NCI-H1105 (cell line): ENCODE data around the gene RASL12.

Source experiments
- DNase-seq: peaks from one replicate; lab custom pipeline; 2025; lab: John Stamatoyannopoulos, UW

Gene RASL12

GRCh38 chr15:65092911-65093792, 25.4 kb upstream of the RASL12 start:
- DNase-seq = no peak

- DNase-seq = no peak
These were observed 24.4 kb upstream of the RASL12 start for GRCh38 chr15:65091946-65092770.

GRCh38 chr15:65089206-65089824, 21.5 kb upstream of the RASL12 start:
- no peak for DNase-seq

- DNase-seq = no peak
These were observed 20.8 kb upstream of the RASL12 start for GRCh38 chr15:65088643-65089021.

GRCh38 chr15:65087873-65088642, 20.3 kb upstream of the RASL12 start:
- DNase-seq = no peak

GRCh38 chr15:65087411-65087810, 19.6 kb upstream of the RASL12 start:
- no peak for DNase-seq

- no peak for DNase-seq
These were observed 18.9 kb upstream of the RASL12 start for GRCh38 chr15:65086680-65087111.

GRCh38 chr15:65085990-65086679, 18.3 kb upstream of the RASL12 start:
- no peak for DNase-seq

- DNase-seq = no peak
These were observed 17.5 kb upstream of the RASL12 start for GRCh38 chr15:65085207-65085753.

GRCh38 chr15:65084500-65085206, 16.9 kb upstream of the RASL12 start:
- no peak for DNase-seq

GRCh38 chr15:65083262-65083701, 15.5 kb upstream of the RASL12 start:
- no peak for DNase-seq

- DNase-seq = no peak
These were observed 14.6 kb upstream of the RASL12 start for GRCh38 chr15:65082303-65082953.

GRCh38 chr15:65081758-65082157, 14.0 kb upstream of the RASL12 start:
- no peak for DNase-seq

GRCh38 chr15:65081270-65081669, 13.5 kb upstream of the RASL12 start:
- DNase-seq = no peak

- DNase-seq = no peak
These were observed 11.8 kb upstream of the RASL12 start for GRCh38 chr15:65079580-65079979.

- DNase-seq = no peak
These were observed 10.2 kb upstream of the RASL12 start for GRCh38 chr15:65077981-65078352.

- DNase-seq = no peak
These were observed 9.6 kb upstream of the RASL12 start for GRCh38 chr15:65077291-65077980.

GRCh38 chr15:65076486-65077290, 8.9 kb upstream of the RASL12 start, which contains the start of gene KBTBD13:
TSS of gene KBTBD13 (plus strand) at chr15:65076746. CDS start at chr15:65076816, 70 bp downstream.
- DNase-seq = no peak
